ENCODE measurements around the gene MRPL14.

DNA sequence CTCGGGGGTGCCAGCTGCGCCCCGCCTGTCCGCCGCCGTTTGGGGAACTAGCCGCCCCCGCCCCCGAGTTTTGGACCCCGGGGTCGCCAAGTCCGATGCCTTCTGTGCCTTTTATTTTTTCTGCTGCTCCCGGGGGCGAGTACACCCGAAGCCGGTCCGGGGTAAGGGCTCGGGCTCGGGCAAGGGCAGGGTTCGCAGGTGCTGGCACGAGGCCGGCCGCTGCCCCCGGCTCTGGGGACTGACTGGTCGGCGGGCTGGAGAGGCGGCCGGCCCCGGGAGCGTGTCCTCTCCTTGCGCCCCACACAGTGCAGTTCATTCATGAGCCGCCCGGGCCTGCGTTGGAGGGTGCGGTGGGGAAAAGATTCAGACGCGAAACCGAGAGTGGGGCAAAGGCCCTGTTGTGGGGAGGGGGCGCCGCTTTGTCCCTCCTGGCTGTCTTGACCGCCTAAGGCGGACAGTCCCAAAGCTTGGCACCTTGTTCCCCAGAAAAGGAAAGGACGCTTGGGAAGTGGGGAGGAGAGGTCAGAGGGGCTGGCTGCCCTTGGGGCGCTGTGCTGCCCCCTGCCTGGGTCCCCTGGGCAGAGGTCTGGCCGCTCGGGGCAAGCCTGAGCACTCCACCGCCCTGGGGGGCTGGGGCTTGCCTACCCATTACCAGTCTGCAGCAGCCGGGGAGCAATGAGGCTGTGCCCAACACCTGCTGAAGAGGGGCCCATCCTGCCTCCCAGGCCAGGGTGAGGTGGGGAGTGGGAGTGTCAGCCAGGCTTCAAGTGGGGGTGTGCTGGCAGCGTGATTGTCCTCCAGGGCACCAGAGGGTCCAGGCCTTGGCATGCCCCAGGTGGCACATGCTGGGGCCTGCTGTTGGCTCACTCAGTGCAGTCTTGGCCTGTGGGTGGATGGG, 1.0 kb upstream of the MRPL14 start:
- TF ChIP-seq, protein P1, sequence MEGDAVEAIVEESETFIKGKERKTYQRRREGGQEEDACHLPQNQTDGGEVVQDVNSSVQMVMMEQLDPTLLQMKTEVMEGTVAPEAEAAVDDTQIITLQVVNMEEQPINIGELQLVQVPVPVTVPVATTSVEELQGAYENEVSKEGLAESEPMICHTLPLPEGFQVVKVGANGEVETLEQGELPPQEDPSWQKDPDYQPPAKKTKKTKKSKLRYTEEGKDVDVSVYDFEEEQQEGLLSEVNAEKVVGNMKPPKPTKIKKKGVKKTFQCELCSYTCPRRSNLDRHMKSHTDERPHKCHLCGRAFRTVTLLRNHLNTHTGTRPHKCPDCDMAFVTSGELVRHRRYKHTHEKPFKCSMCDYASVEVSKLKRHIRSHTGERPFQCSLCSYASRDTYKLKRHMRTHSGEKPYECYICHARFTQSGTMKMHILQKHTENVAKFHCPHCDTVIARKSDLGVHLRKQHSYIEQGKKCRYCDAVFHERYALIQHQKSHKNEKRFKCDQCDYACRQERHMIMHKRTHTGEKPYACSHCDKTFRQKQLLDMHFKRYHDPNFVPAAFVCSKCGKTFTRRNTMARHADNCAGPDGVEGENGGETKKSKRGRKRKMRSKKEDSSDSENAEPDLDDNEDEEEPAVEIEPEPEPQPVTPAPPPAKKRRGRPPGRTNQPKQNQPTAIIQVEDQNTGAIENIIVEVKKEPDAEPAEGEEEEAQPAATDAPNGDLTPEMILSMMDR (conservative IDR thresholded peaks at IDR 0.05; ENCODE audit: low read depth in 2 of 2) = peak; percentile 18 to 22; a peak in 3 of 4 replicates
- TF ChIP-seq JUNB (IDR thresholded peaks at IDR 0.05; ENCODE audit: unreplicated experiment) = no peak
- no peak for TF ChIP-seq POLR2AphosphoS5 (IDR thresholded peaks at IDR 0.05; ENCODE audit: low read depth)
- no peak for TF ChIP-seq EZH2phosphoT487 (IDR thresholded peaks at IDR 0.05; ENCODE audit: unreplicated experiment)
- TF ChIP-seq, protein P2, sequence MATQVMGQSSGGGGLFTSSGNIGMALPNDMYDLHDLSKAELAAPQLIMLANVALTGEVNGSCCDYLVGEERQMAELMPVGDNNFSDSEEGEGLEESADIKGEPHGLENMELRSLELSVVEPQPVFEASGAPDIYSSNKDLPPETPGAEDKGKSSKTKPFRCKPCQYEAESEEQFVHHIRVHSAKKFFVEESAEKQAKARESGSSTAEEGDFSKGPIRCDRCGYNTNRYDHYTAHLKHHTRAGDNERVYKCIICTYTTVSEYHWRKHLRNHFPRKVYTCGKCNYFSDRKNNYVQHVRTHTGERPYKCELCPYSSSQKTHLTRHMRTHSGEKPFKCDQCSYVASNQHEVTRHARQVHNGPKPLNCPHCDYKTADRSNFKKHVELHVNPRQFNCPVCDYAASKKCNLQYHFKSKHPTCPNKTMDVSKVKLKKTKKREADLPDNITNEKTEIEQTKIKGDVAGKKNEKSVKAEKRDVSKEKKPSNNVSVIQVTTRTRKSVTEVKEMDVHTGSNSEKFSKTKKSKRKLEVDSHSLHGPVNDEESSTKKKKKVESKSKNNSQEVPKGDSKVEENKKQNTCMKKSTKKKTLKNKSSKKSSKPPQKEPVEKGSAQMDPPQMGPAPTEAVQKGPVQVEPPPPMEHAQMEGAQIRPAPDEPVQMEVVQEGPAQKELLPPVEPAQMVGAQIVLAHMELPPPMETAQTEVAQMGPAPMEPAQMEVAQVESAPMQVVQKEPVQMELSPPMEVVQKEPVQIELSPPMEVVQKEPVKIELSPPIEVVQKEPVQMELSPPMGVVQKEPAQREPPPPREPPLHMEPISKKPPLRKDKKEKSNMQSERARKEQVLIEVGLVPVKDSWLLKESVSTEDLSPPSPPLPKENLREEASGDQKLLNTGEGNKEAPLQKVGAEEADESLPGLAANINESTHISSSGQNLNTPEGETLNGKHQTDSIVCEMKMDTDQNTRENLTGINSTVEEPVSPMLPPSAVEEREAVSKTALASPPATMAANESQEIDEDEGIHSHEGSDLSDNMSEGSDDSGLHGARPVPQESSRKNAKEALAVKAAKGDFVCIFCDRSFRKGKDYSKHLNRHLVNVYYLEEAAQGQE (IDR thresholded peaks at IDR 0.05; ENCODE audit: unreplicated experiment) = no peak
- TF ChIP-seq, protein P3, sequence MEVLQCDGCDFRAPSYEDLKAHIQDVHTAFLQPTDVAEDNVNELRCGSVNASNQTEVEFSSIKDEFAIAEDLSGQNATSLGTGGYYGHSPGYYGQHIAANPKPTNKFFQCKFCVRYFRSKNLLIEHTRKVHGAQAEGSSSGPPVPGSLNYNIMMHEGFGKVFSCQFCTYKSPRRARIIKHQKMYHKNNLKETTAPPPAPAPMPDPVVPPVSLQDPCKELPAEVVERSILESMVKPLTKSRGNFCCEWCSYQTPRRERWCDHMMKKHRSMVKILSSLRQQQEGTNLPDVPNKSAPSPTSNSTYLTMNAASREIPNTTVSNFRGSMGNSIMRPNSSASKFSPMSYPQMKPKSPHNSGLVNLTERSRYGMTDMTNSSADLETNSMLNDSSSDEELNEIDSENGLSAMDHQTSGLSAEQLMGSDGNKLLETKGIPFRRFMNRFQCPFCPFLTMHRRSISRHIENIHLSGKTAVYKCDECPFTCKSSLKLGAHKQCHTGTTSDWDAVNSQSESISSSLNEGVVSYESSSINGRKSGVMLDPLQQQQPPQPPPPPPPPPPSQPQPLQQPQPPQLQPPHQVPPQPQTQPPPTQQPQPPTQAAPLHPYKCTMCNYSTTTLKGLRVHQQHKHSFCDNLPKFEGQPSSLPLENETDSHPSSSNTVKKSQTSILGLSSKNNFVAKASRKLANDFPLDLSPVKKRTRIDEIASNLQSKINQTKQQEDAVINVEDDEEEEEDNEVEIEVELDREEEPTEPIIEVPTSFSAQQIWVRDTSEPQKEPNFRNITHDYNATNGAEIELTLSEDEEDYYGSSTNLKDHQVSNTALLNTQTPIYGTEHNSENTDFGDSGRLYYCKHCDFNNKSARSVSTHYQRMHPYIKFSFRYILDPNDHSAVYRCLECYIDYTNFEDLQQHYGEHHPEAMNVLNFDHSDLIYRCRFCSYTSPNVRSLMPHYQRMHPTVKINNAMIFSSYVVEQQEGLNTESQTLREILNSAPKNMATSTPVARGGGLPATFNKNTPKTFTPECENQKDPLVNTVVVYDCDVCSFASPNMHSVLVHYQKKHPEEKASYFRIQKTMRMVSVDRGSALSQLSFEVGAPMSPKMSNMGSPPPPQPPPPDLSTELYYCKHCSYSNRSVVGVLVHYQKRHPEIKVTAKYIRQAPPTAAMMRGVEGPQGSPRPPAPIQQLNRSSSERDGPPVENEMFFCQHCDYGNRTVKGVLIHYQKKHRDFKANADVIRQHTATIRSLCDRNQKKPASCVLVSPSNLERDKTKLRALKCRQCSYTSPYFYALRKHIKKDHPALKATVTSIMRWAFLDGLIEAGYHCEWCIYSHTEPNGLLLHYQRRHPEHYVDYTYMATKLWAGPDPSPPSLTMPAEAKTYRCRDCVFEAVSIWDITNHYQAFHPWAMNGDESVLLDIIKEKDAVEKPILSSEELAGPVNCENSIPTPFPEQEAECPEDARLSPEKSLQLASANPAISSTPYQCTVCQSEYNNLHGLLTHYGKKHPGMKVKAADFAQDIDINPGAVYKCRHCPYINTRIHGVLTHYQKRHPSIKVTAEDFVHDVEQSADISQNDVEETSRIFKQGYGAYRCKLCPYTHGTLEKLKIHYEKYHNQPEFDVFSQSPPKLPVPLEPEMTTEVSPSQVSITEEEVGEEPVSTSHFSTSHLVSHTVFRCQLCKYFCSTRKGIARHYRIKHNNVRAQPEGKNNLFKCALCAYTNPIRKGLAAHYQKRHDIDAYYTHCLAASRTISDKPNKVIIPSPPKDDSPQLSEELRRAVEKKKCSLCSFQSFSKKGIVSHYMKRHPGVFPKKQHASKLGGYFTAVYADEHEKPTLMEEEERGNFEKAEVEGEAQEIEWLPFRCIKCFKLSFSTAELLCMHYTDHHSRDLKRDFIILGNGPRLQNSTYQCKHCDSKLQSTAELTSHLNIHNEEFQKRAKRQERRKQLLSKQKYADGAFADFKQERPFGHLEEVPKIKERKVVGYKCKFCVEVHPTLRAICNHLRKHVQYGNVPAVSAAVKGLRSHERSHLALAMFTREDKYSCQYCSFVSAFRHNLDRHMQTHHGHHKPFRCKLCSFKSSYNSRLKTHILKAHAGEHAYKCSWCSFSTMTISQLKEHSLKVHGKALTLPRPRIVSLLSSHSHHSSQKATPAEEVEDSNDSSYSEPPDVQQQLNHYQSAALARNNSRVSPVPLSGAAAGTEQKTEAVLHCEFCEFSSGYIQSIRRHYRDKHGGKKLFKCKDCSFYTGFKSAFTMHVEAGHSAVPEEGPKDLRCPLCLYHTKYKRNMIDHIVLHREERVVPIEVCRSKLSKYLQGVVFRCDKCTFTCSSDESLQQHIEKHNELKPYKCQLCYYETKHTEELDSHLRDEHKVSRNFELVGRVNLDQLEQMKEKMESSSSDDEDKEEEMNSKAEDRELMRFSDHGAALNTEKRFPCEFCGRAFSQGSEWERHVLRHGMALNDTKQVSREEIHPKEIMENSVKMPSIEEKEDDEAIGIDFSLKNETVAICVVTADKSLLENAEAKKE (CRISPR knock-in tag; IDR thresholded peaks at IDR 0.05) = no peak
- no peak for TF ChIP-seq EZH2 (IDR thresholded peaks at IDR 0.05; ENCODE audit: low read depth, unreplicated experiment)
- TF ChIP-seq CREB1 (CRISPR knock-in tag; IDR thresholded peaks at IDR 0.05; ENCODE audit: low read depth) = no peak
- TF ChIP-seq STAT1 (IDR thresholded peaks at IDR 0.05; ENCODE audit: unreplicated experiment) = no peak
- TF ChIP-seq ZNF114 (CRISPR knock-in tag; IDR thresholded peaks at IDR 0.05) = no peak
- TF ChIP-seq NANOG (IDR thresholded peaks at IDR 0.05; ENCODE audit: borderline replicate concordance) = no peak

Data from GM23338 (cell line).